Gastroesophageal sphincter (tissue), 3 donors: ENCODE results near the gene TMEM108.

Source experiments
- CTCF ChIP-seq, 4 experiments: fragments of 200-600 bp in 2 of 4; fragments of 450-650 bp in 2 of 4; sonication (generic) in 1 of 4; IDR thresholded peaks; one replicate each; pipeline ENCODE4 v1.5.1; 2017 to 2019; ENCODE audit warnings: antibody characterized with exemption in 4 of 4, mild to moderate bottlenecking in 2 of 4, moderate library complexity in 2 of 4
- POLR2A ChIP-seq, 2 donors: fragments of 450-650 bp; IDR thresholded peaks; one replicate each; pipeline ENCODE4 v1.6.1; 2017; ENCODE audit warnings: antibody characterized with exemption in 2 of 2, mild to moderate bottlenecking in 2 of 2, moderate library complexity in 1 of 2

DNA sequence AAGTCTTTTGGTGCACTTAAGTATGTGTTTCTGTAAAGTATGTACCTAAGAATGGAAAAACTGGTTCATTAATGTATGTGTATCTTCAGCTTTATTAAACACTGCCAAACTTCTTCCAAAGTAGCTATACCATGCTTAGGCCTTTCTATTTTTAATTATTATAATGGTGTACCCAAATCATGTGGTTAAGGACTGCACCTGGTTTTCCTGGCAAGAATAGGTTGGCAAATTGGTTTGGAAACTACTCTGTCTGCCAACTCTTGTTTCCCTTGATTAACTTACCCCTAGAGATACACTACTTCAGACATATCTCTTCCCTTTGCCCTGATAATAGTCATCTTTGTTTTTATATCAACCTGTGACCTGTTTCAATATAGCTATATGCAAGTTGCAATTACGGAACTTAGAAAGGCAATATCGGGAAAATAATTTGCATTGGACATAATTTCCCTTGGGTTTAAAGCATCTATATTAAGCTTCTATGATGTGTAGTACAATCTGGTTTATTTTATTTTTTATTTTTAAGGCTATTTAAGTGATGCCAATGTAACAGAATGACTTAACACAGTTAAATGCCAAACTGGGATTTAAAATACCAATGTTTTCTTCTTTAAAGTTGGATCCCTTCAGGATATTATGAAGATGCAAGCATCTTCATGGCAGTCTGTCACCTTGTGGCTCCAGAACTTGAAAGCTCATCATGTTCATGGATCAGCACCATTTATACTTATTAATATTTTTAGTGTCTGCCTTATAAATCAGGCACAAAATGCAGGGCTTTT is 40.6 kb upstream of the TMEM108 start:
- TF ChIP-seq CTCF (IDR thresholded peaks at IDR 0.05) (no peak), POLR2A (IDR thresholded peaks at IDR 0.05) (no peak)
